Middle frontal gyrus (tissue), 1 donor: ENCODE measurements around the gene KATNAL1.

ENCODE experiments used
- DNase-seq: peaks from one replicate; pipeline ENCODE4 v3.0.0-alpha.2; 2015; ENCODE audit warnings: low spot score; ENCODE audit errors: extremely low spot score

Gene KATNAL1

GRCh38 chr13:30333616-30334015 lies 26.3 kb upstream of the KATNAL1 start:
- no peak for DNase-seq

- DNase-seq, result no peak
Measured at GRCh38 chr13:30332456-30333143, 25.2 kb upstream of the KATNAL1 start.

GRCh38 chr13:30331331-30331771 lies 24.0 kb upstream of the KATNAL1 start:
- DNase-seq, result no peak

GRCh38 chr13:30329009-30329585 lies 21.7 kb upstream of the KATNAL1 start:
- no peak for DNase-seq

- DNase-seq, result no peak
Measured at GRCh38 chr13:30325668-30326067, 18.3 kb upstream of the KATNAL1 start.

- no peak for DNase-seq
Measured at GRCh38 chr13:30323524-30323923, 16.2 kb upstream of the KATNAL1 start.

- DNase-seq, result no peak
Measured at GRCh38 chr13:30322428-30322827, 15.1 kb upstream of the KATNAL1 start.

GRCh38 chr13:30321256-30321655 lies 13.9 kb upstream of the KATNAL1 start:
- no peak for DNase-seq

GRCh38 chr13:30319655-30320054 lies 12.3 kb upstream of the KATNAL1 start:
- no peak for DNase-seq

- DNase-seq, result no peak
Measured at GRCh38 chr13:30319130-30319529, 11.8 kb upstream of the KATNAL1 start.

GRCh38 chr13:30318026-30318425 lies 10.7 kb upstream of the KATNAL1 start:
- DNase-seq, result no peak

- no peak for DNase-seq
Measured at GRCh38 chr13:30314562-30314961, 7.2 kb upstream of the KATNAL1 start.

GRCh38 chr13:30314069-30314468 lies 6.7 kb upstream of the KATNAL1 start:
- DNase-seq, result no peak

GRCh38 chr13:30313311-30313710 lies 6.0 kb upstream of the KATNAL1 start:
- no peak for DNase-seq

- DNase-seq, result no peak
Measured at GRCh38 chr13:30312904-30313303, 5.6 kb upstream of the KATNAL1 start.

- DNase-seq, result no peak
Measured at GRCh38 chr13:30308548-30308947, 1.2 kb upstream of the KATNAL1 start.

- no peak for DNase-seq
Measured at GRCh38 chr13:30307971-30308290, 580 bp upstream of the KATNAL1 start.

GRCh38 chr13:30306762-30307193 lies 573 bp downstream of the KATNAL1 start:
- DNase-seq, result peak; percentile 89

- no peak for DNase-seq
Measured at GRCh38 chr13:30305456-30305970, 1.8 kb downstream of the KATNAL1 start.

GRCh38 chr13:30303269-30303668 lies 4.1 kb downstream of the KATNAL1 start:
- DNase-seq, result no peak

- no peak for DNase-seq
Measured at GRCh38 chr13:30301827-30302226, 5.5 kb downstream of the KATNAL1 start.

GRCh38 chr13:30300596-30300995 lies 6.8 kb downstream of the KATNAL1 start:
- DNase-seq, result no peak

- no peak for DNase-seq
Measured at GRCh38 chr13:30299786-30300185, 7.6 kb downstream of the KATNAL1 start.
